Measurements from ENCODE around the gene POLN.

- TF ChIP-seq CTCF (conservative IDR thresholded peaks at IDR 0.05; ENCODE audit: low read length) = no peak
- TF ChIP-seq EZH2phosphoT487 (IDR thresholded peaks at IDR 0.05; ENCODE audit: borderline replicate concordance, low read depth, low read length) = no peak
Observed at GRCh38 chr4:2262145-2262943, 20.4 kb upstream of the POLN start.

Data from OCI-LY7 (cell line).